ENCODE data around the gene MFGE8.

Gene MFGE8

GRCh38 chr15:88878720-88879184 is 34.4 kb downstream of the MFGE8 start:
- Histone ChIP-seq H3K36me3 (ENCODE audit: control insufficient read depth, low read depth, low read length) (peaks cover 17% of the 10 kb centered on the region), H3K9ac (ENCODE audit: low read length) (no peak overlapping the region), H3K4me3 (ENCODE audit: low read length) (no peak overlapping the region), H3K9me3 (ENCODE audit: control insufficient read depth, low read depth, low read length) (no peaks in the 10 kb centered on the region), H3K4me1 (ENCODE audit: control insufficient read depth, low read depth, low read length) (no peaks in the 10 kb centered on the region), H3K27me3 (ENCODE audit: control insufficient read depth, insufficient read depth, low read length) (no peaks in the 10 kb centered on the region), H3K27ac (ENCODE audit: low read length) (no peak overlapping the region)

GRCh38 chr15:88877906-88878305 is 35.3 kb downstream of the MFGE8 start:
- H3K27ac ChIP-seq (ENCODE audit: low read length) = no peak overlapping the region
- no peaks in the 10 kb centered on the region for H3K4me1 ChIP-seq (ENCODE audit: control insufficient read depth, low read depth, low read length)
- no peak overlapping the region for H3K9ac ChIP-seq (ENCODE audit: low read length)
- H3K27me3 ChIP-seq (ENCODE audit: control insufficient read depth, insufficient read depth, low read length) = no peaks in the 10 kb centered on the region
- peaks cover 17% of the 10 kb centered on the region for H3K36me3 ChIP-seq (ENCODE audit: control insufficient read depth, low read depth, low read length)
- H3K4me3 ChIP-seq (ENCODE audit: low read length) = no peak overlapping the region
- H3K9me3 ChIP-seq (ENCODE audit: control insufficient read depth, low read depth, low read length) = no peaks in the 10 kb centered on the region

GRCh38 chr15:88877415-88877814 is 35.8 kb downstream of the MFGE8 start:
- Histone ChIP-seq H3K9ac (ENCODE audit: low read length) (no peak overlapping the region), H3K4me3 (ENCODE audit: low read length) (no peak overlapping the region), H3K36me3 (ENCODE audit: control insufficient read depth, low read depth, low read length) (peaks cover 17% of the 10 kb centered on the region), H3K9me3 (ENCODE audit: control insufficient read depth, low read depth, low read length) (no peaks in the 10 kb centered on the region), H3K27me3 (ENCODE audit: control insufficient read depth, insufficient read depth, low read length) (no peaks in the 10 kb centered on the region), H3K4me1 (ENCODE audit: control insufficient read depth, low read depth, low read length) (no peaks in the 10 kb centered on the region), H3K27ac (ENCODE audit: low read length) (no peak overlapping the region)

DNA sequence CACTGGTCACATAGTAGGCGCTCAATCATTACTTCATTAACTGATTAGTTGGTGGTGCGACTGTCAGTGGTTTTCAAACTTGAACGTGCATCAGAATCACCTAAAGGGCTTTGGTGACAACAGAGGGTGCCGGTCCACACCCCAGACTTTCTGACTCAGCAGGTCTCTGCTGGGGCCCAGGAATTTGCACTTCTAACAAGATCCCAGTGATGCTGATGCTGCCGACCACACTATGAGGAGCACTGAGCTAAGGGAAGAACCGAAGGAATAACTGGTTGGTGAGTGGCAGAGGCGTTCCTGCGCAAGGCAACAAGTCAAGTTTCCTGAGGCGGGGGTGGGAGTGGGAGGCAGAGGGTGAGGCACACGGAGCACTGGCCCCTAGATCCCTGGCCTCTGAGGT is 36.6 kb downstream of the MFGE8 start:
- peaks cover 10% of the 10 kb centered on the region for H3K36me3 ChIP-seq (ENCODE audit: control insufficient read depth, low read depth, low read length)
- no peaks in the 10 kb centered on the region for H3K9me3 ChIP-seq (ENCODE audit: control insufficient read depth, low read depth, low read length)
- no peak overlapping the region for H3K27ac ChIP-seq (ENCODE audit: low read length)
- no peaks in the 10 kb centered on the region for H3K4me1 ChIP-seq (ENCODE audit: control insufficient read depth, low read depth, low read length)
- no peak overlapping the region for H3K9ac ChIP-seq (ENCODE audit: low read length)
- no peak overlapping the region for H3K4me3 ChIP-seq (ENCODE audit: low read length)
- no peaks in the 10 kb centered on the region for H3K27me3 ChIP-seq (ENCODE audit: control insufficient read depth, insufficient read depth, low read length)

GRCh38 chr15:88874684-88875083 is 38.5 kb downstream of the MFGE8 start:
- no peak overlapping the region for H3K4me3 ChIP-seq (ENCODE audit: low read length)
- H3K36me3 ChIP-seq (ENCODE audit: control insufficient read depth, low read depth, low read length) = no peaks in the 10 kb centered on the region
- no peaks in the 10 kb centered on the region for H3K27me3 ChIP-seq (ENCODE audit: control insufficient read depth, insufficient read depth, low read length)
- H3K4me1 ChIP-seq (ENCODE audit: control insufficient read depth, low read depth, low read length) = no peaks in the 10 kb centered on the region
- H3K9me3 ChIP-seq (ENCODE audit: control insufficient read depth, low read depth, low read length) = no peaks in the 10 kb centered on the region
- no peak overlapping the region for H3K9ac ChIP-seq (ENCODE audit: low read length)
- no peak overlapping the region for H3K27ac ChIP-seq (ENCODE audit: low read length)

DNA sequence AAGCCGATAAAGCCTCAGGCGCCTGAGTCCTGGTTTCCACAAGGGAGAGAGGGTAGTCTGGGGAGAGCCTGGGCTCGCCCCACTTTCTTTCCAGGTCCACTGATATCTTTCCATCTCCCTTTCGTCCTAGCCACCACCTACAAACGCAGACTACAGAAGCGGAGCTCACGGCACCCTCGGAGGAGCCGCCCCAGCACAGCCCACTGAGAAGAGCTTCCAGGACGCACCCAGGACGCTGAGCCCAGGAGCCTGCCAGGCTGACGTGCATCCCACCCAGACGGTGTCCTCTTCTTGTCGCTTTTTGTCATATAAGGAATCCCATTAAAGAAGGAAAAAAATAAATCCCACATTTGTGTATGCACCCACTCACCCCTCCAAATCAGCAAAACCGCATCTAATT is 38.9 kb downstream of the MFGE8 start:
- Histone ChIP-seq H3K27me3 (ENCODE audit: control insufficient read depth, insufficient read depth, low read length) (no peaks in the 10 kb centered on the region), H3K27ac (ENCODE audit: low read length) (no peak overlapping the region)

GRCh38 chr15:88873786-88874185 is 39.4 kb downstream of the MFGE8 start:
- no peak overlapping the region for H3K9ac ChIP-seq (ENCODE audit: low read length)
- no peak overlapping the region for H3K27ac ChIP-seq (ENCODE audit: low read length)
- no peaks in the 10 kb centered on the region for H3K36me3 ChIP-seq (ENCODE audit: control insufficient read depth, low read depth, low read length)
- no peak overlapping the region for H3K4me3 ChIP-seq (ENCODE audit: low read length)
- H3K9me3 ChIP-seq (ENCODE audit: control insufficient read depth, low read depth, low read length) = no peaks in the 10 kb centered on the region
- H3K27me3 ChIP-seq (ENCODE audit: control insufficient read depth, insufficient read depth, low read length) = no peaks in the 10 kb centered on the region
- no peaks in the 10 kb centered on the region for H3K4me1 ChIP-seq (ENCODE audit: control insufficient read depth, low read depth, low read length)

More for the DNA sequence above, 38.9 kb downstream of the MFGE8 start:
- Histone ChIP-seq H3K9me3 (ENCODE audit: control insufficient read depth, low read depth, low read length) (no peaks in the 10 kb centered on the region), H3K4me3 (ENCODE audit: low read length) (no peak overlapping the region), H3K4me1 (ENCODE audit: control insufficient read depth, low read depth, low read length) (no peaks in the 10 kb centered on the region), H3K9ac (ENCODE audit: low read length) (no peak overlapping the region), H3K36me3 (ENCODE audit: control insufficient read depth, low read depth, low read length) (no peaks in the 10 kb centered on the region)

DNA sequence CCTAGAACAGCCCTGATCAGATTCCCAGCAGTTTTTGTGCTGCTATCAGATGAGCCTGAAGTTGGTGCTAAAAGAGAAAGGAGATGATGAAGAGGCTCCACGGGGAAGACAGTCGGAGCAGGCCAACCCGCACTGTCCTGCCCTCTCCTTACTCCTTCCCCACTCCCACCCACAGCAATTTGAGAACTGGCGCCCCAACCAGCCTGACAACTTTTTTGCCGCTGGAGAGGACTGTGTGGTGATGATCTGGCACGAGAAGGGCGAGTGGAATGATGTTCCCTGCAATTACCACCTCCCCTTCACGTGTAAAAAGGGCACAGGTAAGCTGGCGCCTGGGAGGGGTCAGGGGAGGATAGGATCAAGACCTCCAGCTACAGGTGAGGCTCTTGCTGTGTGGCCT is 40.5 kb downstream of the MFGE8 start:
- Histone ChIP-seq H3K4me3 (ENCODE audit: low read length) (no peak overlapping the region), H3K9ac (ENCODE audit: low read length) (no peak overlapping the region), H3K9me3 (ENCODE audit: control insufficient read depth, low read depth, low read length) (no peaks in the 10 kb centered on the region), H3K27me3 (ENCODE audit: control insufficient read depth, insufficient read depth, low read length) (no peaks in the 10 kb centered on the region), H3K36me3 (ENCODE audit: control insufficient read depth, low read depth, low read length) (no peaks in the 10 kb centered on the region), H3K4me1 (ENCODE audit: control insufficient read depth, low read depth, low read length) (no peaks in the 10 kb centered on the region), H3K27ac (ENCODE audit: low read length) (no peak overlapping the region)

GRCh38 chr15:88872106-88872505 is 41.1 kb downstream of the MFGE8 start:
- Histone ChIP-seq H3K4me3 (ENCODE audit: low read length) (no peak overlapping the region), H3K27ac (ENCODE audit: low read length) (no peak overlapping the region), H3K36me3 (ENCODE audit: control insufficient read depth, low read depth, low read length) (no peaks in the 10 kb centered on the region), H3K9me3 (ENCODE audit: control insufficient read depth, low read depth, low read length) (no peaks in the 10 kb centered on the region), H3K4me1 (ENCODE audit: control insufficient read depth, low read depth, low read length) (no peaks in the 10 kb centered on the region), H3K9ac (ENCODE audit: low read length) (no peak overlapping the region), H3K27me3 (ENCODE audit: control insufficient read depth, insufficient read depth, low read length) (no peaks in the 10 kb centered on the region)

DNA sequence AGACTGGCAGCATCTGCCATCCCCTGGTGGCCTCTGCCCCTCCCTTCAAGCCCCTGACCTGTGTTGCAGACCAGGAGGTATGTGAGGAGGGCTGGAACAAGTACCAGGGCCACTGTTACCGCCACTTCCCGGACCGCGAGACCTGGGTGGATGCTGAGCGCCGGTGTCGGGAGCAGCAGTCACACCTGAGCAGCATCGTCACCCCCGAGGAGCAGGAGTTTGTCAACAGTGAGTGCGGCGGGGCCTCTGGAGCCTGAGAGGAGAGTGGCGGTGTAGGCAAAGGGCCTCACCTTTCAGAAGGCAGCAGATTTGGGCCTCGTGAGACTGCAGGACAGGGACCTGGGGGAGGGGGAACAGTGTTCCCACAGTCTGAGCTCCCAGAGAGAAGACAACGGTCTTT is 41.9 kb downstream of the MFGE8 start:
- Histone ChIP-seq H3K27me3 (ENCODE audit: control insufficient read depth, insufficient read depth, low read length) (no peaks in the 10 kb centered on the region), H3K36me3 (ENCODE audit: control insufficient read depth, low read depth, low read length) (no peaks in the 10 kb centered on the region), H3K27ac (ENCODE audit: low read length) (no peak overlapping the region)

DNA sequence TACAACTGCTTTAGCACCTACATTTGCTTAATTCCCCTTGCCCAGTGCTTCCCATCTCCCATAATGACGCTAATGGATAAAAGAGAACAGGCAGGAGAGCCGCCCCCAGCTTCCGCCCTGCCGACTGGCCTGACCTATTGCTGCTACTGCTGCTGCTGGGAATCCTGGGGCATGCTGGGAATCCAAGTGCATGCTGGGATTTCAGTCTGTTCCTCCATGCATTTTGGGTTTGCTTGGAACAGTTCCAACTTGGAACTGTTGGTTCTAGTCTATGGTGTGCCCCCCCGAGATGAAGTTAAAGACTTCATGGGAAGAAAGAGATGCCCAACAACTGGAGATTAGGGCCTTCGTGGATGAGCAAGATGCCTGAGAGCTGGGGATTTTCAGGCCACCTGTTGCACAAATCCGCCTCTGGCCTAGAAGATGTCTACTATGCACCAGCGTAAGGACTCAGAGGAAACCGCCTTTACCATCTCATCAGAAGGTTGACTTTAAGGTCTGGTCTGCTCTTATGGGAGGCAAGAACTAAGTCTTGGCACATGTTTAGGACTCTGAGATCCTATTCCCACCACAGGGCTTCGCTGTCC is 46.8 kb downstream of the MFGE8 start:
- Histone ChIP-seq H3K27ac (ENCODE audit: low read length) (no peak overlapping the region), H3K36me3 (ENCODE audit: control insufficient read depth, low read depth, low read length) (no peaks in the 10 kb centered on the region), H3K9ac (ENCODE audit: low read length) (no peak overlapping the region), H3K4me3 (ENCODE audit: low read length) (no peak overlapping the region), H3K4me1 (ENCODE audit: control insufficient read depth, low read depth, low read length) (no peaks in the 10 kb centered on the region), H3K9me3 (ENCODE audit: control insufficient read depth, low read depth, low read length) (no peaks in the 10 kb centered on the region), H3K27me3 (ENCODE audit: control insufficient read depth, insufficient read depth, low read length) (no peaks in the 10 kb centered on the region)

More for the DNA sequence above, 41.9 kb downstream of the MFGE8 start:
- no peak overlapping the region for H3K9ac ChIP-seq (ENCODE audit: low read length)
- H3K4me1 ChIP-seq (ENCODE audit: control insufficient read depth, low read depth, low read length) = no peaks in the 10 kb centered on the region
- no peaks in the 10 kb centered on the region for H3K9me3 ChIP-seq (ENCODE audit: control insufficient read depth, low read depth, low read length)
- H3K4me3 ChIP-seq (ENCODE audit: low read length) = no peak overlapping the region

GRCh38 chr15:88865498-88866099 is 47.6 kb downstream of the MFGE8 start:
- H3K36me3 ChIP-seq (ENCODE audit: control insufficient read depth, low read depth, low read length) = no peaks in the 10 kb centered on the region
- no peaks in the 10 kb centered on the region for H3K4me1 ChIP-seq (ENCODE audit: control insufficient read depth, low read depth, low read length)
- no peak overlapping the region for H3K4me3 ChIP-seq (ENCODE audit: low read length)
- no peak overlapping the region for H3K27ac ChIP-seq (ENCODE audit: low read length)
- H3K9ac ChIP-seq (ENCODE audit: low read length) = no peak overlapping the region
- H3K27me3 ChIP-seq (ENCODE audit: control insufficient read depth, insufficient read depth, low read length) = no peaks in the 10 kb centered on the region
- no peaks in the 10 kb centered on the region for H3K9me3 ChIP-seq (ENCODE audit: control insufficient read depth, low read depth, low read length)
